A549 (cell line): ENCODE results near the gene PPTC7. TPM values are rescaled to one million over a fixed set of nuclear protein-coding genes. Genes with fewer than 3 reads are reported as not detected.

Experiments
- ATAC-seq, 2 experiments: fragments of 200-7000 bp in 1 of 2; fragments of >200 bp in 1 of 2; cut with Nextera tagmentation in 1 of 2; cut with Tn5 transposase in 1 of 2; 3 replicates each; pipeline versions ENCODE4 v1.8.0 to v1.9.1; 2018 to 2020; ENCODE audit warnings: mild to moderate bottlenecking in 1 of 2, moderate library complexity in 1 of 2
- CTCF ChIA-PET: fragments of 300-600 bp; sonication (Branson Sonifier 250); formaldehyde crosslinking; extraction: SDS; loops from one replicate; lab custom pipeline; 2021; ENCODE audit warnings: antibody characterized with exemption, inconsistent platforms; lab: Yijun Ruan, JAX
- POLR2A ChIA-PET: fragments of 350-600 bp; formaldehyde crosslinking; extraction: SDS; loops from one replicate; lab custom pipeline; 2021; ENCODE audit warnings: antibody characterized with exemption, inconsistent platforms; lab: Yijun Ruan, JAX
- DNase-seq, 2 experiments: peaks; one replicate each; pipeline versions ENCODE4 v3.0.0 to v3.0.0-alpha.2; 2011 to 2016; ENCODE audit warnings: low read depth in 1 of 2, low spot score in 1 of 2
- FAIRE-seq: peaks from 2 replicates; lab custom pipeline; 2011; peaks lifted over from hg19 to GRCh38; lab: Jason Lieb, UNC
- H3K27ac ChIP-seq, 2 experiments: fragments of >200 bp; sonication (Bioruptor Twin); formaldehyde crosslinking; 3 replicates each; pipeline ENCODE4 v1.5.1; 2016 to 2017
- H3K4me1 ChIP-seq: fragments of >200 bp; sonication (Bioruptor Twin); formaldehyde crosslinking; 3 replicates; pipeline ENCODE4 v1.6.1; 2016
- H3K4me2 ChIP-seq: fragments of >200 bp; sonication (Bioruptor Twin); formaldehyde crosslinking; 3 replicates; pipeline ENCODE4 v1.6.1; 2016
- H3K4me3 ChIP-seq: fragments of >200 bp; sonication (Bioruptor Twin); formaldehyde crosslinking; 3 replicates; pipeline ENCODE4 v1.5.1; 2016
- H3K9me3 ChIP-seq: fragments of >200 bp; sonication (Bioruptor Twin); formaldehyde crosslinking; 3 replicates; pipeline ENCODE4 v1.6.1; 2016
- CBX8 ChIP-seq: fragments of 200-600 bp; sonication (generic); IDR thresholded peaks from 2 replicates; pipeline ENCODE4 v1.6.1; 2016
- CEBPB ChIP-seq, 2 experiments: fragments of >200 bp in 1 of 2; sonication (Bioruptor Twin) in 1 of 2; formaldehyde crosslinking in 1 of 2; IDR thresholded peaks; 2 replicates each; pipeline ENCODE4 v1.6.1; 2012 to 2016
- FOSB ChIP-seq: fragments of 250-450 bp; sonication (Bioruptor Pico); IDR thresholded peaks from 2 replicates; pipeline ENCODE4 v1.5.0; 2020; ENCODE audit warnings: mild to moderate bottlenecking, moderate library complexity
- FOSL2 ChIP-seq, 2 experiments: fragments of 450-650 bp in 1 of 2; fragments of >200 bp in 1 of 2; sonication (Bioruptor Twin) in 1 of 2; formaldehyde crosslinking; IDR thresholded peaks; 2 replicates each; pipeline versions ENCODE4 v1.5.0 to v1.6.1; 2016 to 2020; ENCODE audit warnings: mild to moderate bottlenecking in 1 of 2, moderate library complexity in 1 of 2
- HEYL ChIP-seq: fragments of 250-450 bp; sonication (Bioruptor Pico); IDR thresholded peaks from 2 replicates; pipeline ENCODE4 v1.8.0; 2021; ENCODE audit warnings: mild to moderate bottlenecking, moderate library complexity
- KDM5A ChIP-seq: fragments of 200-600 bp; sonication (generic); IDR thresholded peaks from 2 replicates; pipeline ENCODE4 v1.6.1; 2016; ENCODE audit warnings: antibody characterized with exemption, mild to moderate bottlenecking
- MYC ChIP-seq: IDR thresholded peaks from 2 replicates; pipeline ENCODE4 v1.6.1; 2012; ENCODE audit warnings: mild to moderate bottlenecking, inconsistent platforms, low read length, improper control_type of control experiment, borderline replicate concordance
- PBX3 ChIP-seq: IDR thresholded peaks from 2 replicates; pipeline ENCODE4 v1.6.1; 2012
- RCOR1 ChIP-seq: fragments of 150-350 bp; IDR thresholded peaks from 2 replicates; pipeline ENCODE4 v1.6.1; 2014; ENCODE audit warnings: antibody characterized with exemption, low read length, low read depth
- REST ChIP-seq: fragments of 200-600 bp; sonication (generic); IDR thresholded peaks from 2 replicates; pipeline ENCODE4 v1.6.1; 2016; ENCODE audit warnings: antibody characterized with exemption, mild to moderate bottlenecking, moderate library complexity
- WGBS: methylation state at CpG from one replicate; pipeline ENCODE4 v1.1.6; 2017; ENCODE audit errors: missing lambda C conversion rate; 5-methylcytosine and 5-hydroxymethylcytosine counted together
- polyA plus RNA-seq, 4 experiments: library from polyadenylated mRNA; depleted of rRNA in 3 of 4; stranded (reverse); fragments of >200 nt; fragmentation: RNase III in 1 of 4; extraction: RNeasy Plus Mini Kit Qiagen cat#74134 plus additional on column Dnase treatment in 1 of 4; gene quantifications; 2 replicates in 3 of 4; 3 replicates in 1 of 4; pipeline ENCODE4 v1.2.3, GENCODE V29; 2011 to 2017
- small RNA-seq, 6 experiments: library from RNA; depleted of rRNA; stranded (forward); fragments of <200 nt; gene quantifications; one replicate each; pipeline ENCODE3, GENCODE V24; 2012

PPTC7 gene
- polyA plus RNA-seq, 2 of the 4 experiments (the other 2 are of a cell fraction), result 15.1 to 30.3 TPM

DNA sequence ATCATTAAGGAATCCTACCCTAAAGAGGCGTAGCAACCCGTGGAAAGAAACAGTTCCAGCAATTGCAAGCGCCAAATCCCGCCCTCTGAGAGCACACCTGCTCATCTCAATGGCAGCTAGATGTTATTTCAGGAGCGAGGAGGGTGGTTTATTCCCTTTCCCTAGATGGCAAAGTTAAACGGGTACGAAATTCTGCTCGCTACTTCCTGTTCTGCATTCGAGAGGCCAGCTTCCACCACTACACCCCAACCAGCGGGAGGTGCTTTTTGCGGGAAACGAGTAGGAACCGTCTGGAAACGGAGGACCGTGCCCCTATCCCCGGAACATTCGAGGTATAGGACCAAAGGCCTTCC lies 81.7 kb downstream of the PPTC7 start:
- DNase-seq, result peak; percentile 54 to 56
- no peak for TF ChIP-seq HEYL
- TF ChIP-seq KDM5A, result 0 out of 2 replicates have a peak, but pooled peaks have one; percentile 42
- no peak for TF ChIP-seq CEBPB (IDR thresholded peaks at IDR 0.05)
- TF ChIP-seq FOSL2 (IDR thresholded peaks at IDR 0.05), result no peak
- no peak for TF ChIP-seq FOSL2 (CRISPR knock-in tag; IDR thresholded peaks at IDR 0.05)
- TF ChIP-seq REST, result no peak
- TF ChIP-seq PBX3, result no peak
- H3K4me1 ChIP-seq, result peaks cover 25% of the 10 kb centered on the region
- H3K4me2 ChIP-seq, result peak overlapping the region; percentile 87
- peak; percentile 56 to 68 for ATAC-seq
- FAIRE-seq, result no peak
- peak overlapping the region; percentile 80 for H3K4me3 ChIP-seq
- H3K27ac ChIP-seq, result peak overlapping the region; percentile 79 to 91
- 2% methylated on average over 17 of the region's 17 CpGs for WGBS
- H3K9me3 ChIP-seq, result peaks cover 6% of the 10 kb centered on the region
- POLR2A ChIA-PET, result interaction anchor here (0.6 kb wide), 2 partner anchors 33 to 38 kb away, joined by 4 to 5 read pairs; partner anchors contain the start of genes FAM216A and GPN3
- CTCF ChIA-PET, result interaction anchor here (1.1 to 1.2 kb wide), 3 partner anchors 10 to 100 kb away, joined by 4 read pairs; partner anchors contain the start of gene FAM216A

GRCh38 chr12:110498984-110499706 lies 84.0 kb downstream of the PPTC7 start:
- FAIRE-seq, result no peak
- DNase-seq, result peak in 1 of 2 experiments; percentile 16
- ChIA-PET POLR2A (interaction anchor here (0.6 kb wide), 1 partner anchor 33 kb away, joined by 3 read pairs; no protein-coding TSS in a partner anchor), CTCF (interaction anchor here (0.7 to 2.5 kb wide), 6 partner anchors 25 to 103 kb away, joined by 3 to 10 read pairs (median 4); partner anchors contain the start of gene FAM216A)
- WGBS, result 58% methylated on average over 4 of the region's 4 CpGs
- no peak overlapping the region for H3K4me3 ChIP-seq
- no peak overlapping the region for H3K27ac ChIP-seq
- ATAC-seq, result no peak
- TF ChIP-seq FOSL2 (IDR thresholded peaks at IDR 0.05) (no peak), FOSL2 (CRISPR knock-in tag; IDR thresholded peaks at IDR 0.05) (no peak), FOSB (CRISPR knock-in tag) (no peak), MYC (no peak), CBX8 (no peak), RCOR1 (no peak)
- H3K4me2 ChIP-seq, result peak overlapping the region; percentile 33
- peaks cover 25% of the 10 kb centered on the region for H3K4me1 ChIP-seq
- H3K9me3 ChIP-seq, result peaks cover 6% of the 10 kb centered on the region

Small RNAs within 50 kb of the gene (small RNA-seq; reads per million reads assigned to genes)
- gene RF00278 (0 reads per million in 6 experiments), gene RN7SL387P (0 reads per million in 6 experiments)

Other genes with a start within 250 kb of the PPTC7 start
- 107 and 122 TPM in 2 replicates for gene ANAPC7, start 179.6 kb downstream of the PPTC7 start, polyA plus RNA-seq (2011; rRNA removed)
- gene ANAPC7, start 179.6 kb downstream of the PPTC7 start, polyA plus RNA-seq (2017; fragmentation: RNase III; extraction: RNeasy Plus Mini Kit Qiagen cat#74134 plus additional on column Dnase treatment), result 66.1 to 74.0 TPM (median 70.6 TPM) in 3 replicates
- 83.3 and 171 TPM in 2 replicates for gene ARPC3, start 133.0 kb downstream of the PPTC7 start, polyA plus RNA-seq (2011; rRNA removed)
- 718 to 772 TPM (median 750 TPM) in 3 replicates for gene ARPC3, start 133.0 kb downstream of the PPTC7 start, polyA plus RNA-seq (2017; fragmentation: RNase III; extraction: RNeasy Plus Mini Kit Qiagen cat#74134 plus additional on column Dnase treatment)
- 47.2 and 63.8 TPM in 2 replicates for gene GPN3, start 115.1 kb downstream of the PPTC7 start, polyA plus RNA-seq (2011; rRNA removed)
- 39.2 to 42.3 TPM (median 39.5 TPM) in 3 replicates for gene GPN3, start 115.1 kb downstream of the PPTC7 start, polyA plus RNA-seq (2017; fragmentation: RNase III; extraction: RNeasy Plus Mini Kit Qiagen cat#74134 plus additional on column Dnase treatment)
- 27.9 and 40.6 TPM in 2 replicates for gene FAM216A, start 114.5 kb downstream of the PPTC7 start, polyA plus RNA-seq (2011; rRNA removed)
- gene FAM216A, start 114.5 kb downstream of the PPTC7 start, polyA plus RNA-seq (2017; fragmentation: RNase III; extraction: RNeasy Plus Mini Kit Qiagen cat#74134 plus additional on column Dnase treatment), result 18.1 to 22.6 TPM (median 18.1 TPM) in 3 replicates
- gene VPS29, start 81.2 kb downstream of the PPTC7 start, polyA plus RNA-seq (2011; rRNA removed), result 213 and 230 TPM in 2 replicates
- 180 to 188 TPM (median 183 TPM) in 3 replicates for gene VPS29, start 81.2 kb downstream of the PPTC7 start, polyA plus RNA-seq (2017; fragmentation: RNase III; extraction: RNeasy Plus Mini Kit Qiagen cat#74134 plus additional on column Dnase treatment)
- 0.60 and 0.66 TPM in 2 replicates for gene RAD9B, start 81.0 kb downstream of the PPTC7 start, polyA plus RNA-seq (2011; rRNA removed)
- gene RAD9B, start 81.0 kb downstream of the PPTC7 start, polyA plus RNA-seq (2017; fragmentation: RNase III; extraction: RNeasy Plus Mini Kit Qiagen cat#74134 plus additional on column Dnase treatment), result 0.18 to 0.25 TPM (median 0.21 TPM) in 3 replicates
- 56.9 and 62.2 TPM in 2 replicates for gene TCTN1, start 30.8 kb upstream of the PPTC7 start, polyA plus RNA-seq (2011; rRNA removed)
- gene TCTN1, start 30.8 kb upstream of the PPTC7 start, polyA plus RNA-seq (2017; fragmentation: RNase III; extraction: RNeasy Plus Mini Kit Qiagen cat#74134 plus additional on column Dnase treatment), result 26.3 to 27.8 TPM (median 26.5 TPM) in 3 replicates
- 1.1 TPM in 2 replicates for gene HVCN1, start 105.8 kb upstream of the PPTC7 start, polyA plus RNA-seq (2011; rRNA removed)
- 0.20 to 0.46 TPM (median 0.34 TPM) in 3 replicates for gene HVCN1, start 105.8 kb upstream of the PPTC7 start, polyA plus RNA-seq (2017; fragmentation: RNase III; extraction: RNeasy Plus Mini Kit Qiagen cat#74134 plus additional on column Dnase treatment)
- 210 and 258 TPM in 2 replicates for gene PPP1CC, start 159.6 kb upstream of the PPTC7 start, polyA plus RNA-seq (2011; rRNA removed)
- 131 to 139 TPM (median 131 TPM) in 3 replicates for gene PPP1CC, start 159.6 kb upstream of the PPTC7 start, polyA plus RNA-seq (2017; fragmentation: RNase III; extraction: RNeasy Plus Mini Kit Qiagen cat#74134 plus additional on column Dnase treatment)